ENCODE results near the gene AKAP9.

Gene AKAP9

GRCh38 chr7:91911121-91911520 is 29.5 kb upstream of the AKAP9 start:
- TF ChIP-seq CTCF (IDR thresholded peaks at IDR 0.05) = no peak

GRCh38 chr7:91912494-91912893 is 28.2 kb upstream of the AKAP9 start:
- no peak for TF ChIP-seq CTCF (IDR thresholded peaks at IDR 0.05)

GRCh38 chr7:91913612-91914011 is 27.1 kb upstream of the AKAP9 start:
- no peak for TF ChIP-seq CTCF (IDR thresholded peaks at IDR 0.05)

- TF ChIP-seq CTCF (IDR thresholded peaks at IDR 0.05) = no peak
Measured at GRCh38 chr7:91915401-91916050, 25.1 kb upstream of the AKAP9 start.

GRCh38 chr7:91916051-91916440 is 24.6 kb upstream of the AKAP9 start:
- no peak for TF ChIP-seq CTCF (IDR thresholded peaks at IDR 0.05)

- TF ChIP-seq CTCF (IDR thresholded peaks at IDR 0.05) = no peak
Measured at GRCh38 chr7:91918356-91918755, 22.3 kb upstream of the AKAP9 start.

GRCh38 chr7:91922857-91923256 is 17.8 kb upstream of the AKAP9 start:
- TF ChIP-seq CTCF (IDR thresholded peaks at IDR 0.05) = no peak

- TF ChIP-seq CTCF (IDR thresholded peaks at IDR 0.05) = no peak
Measured at GRCh38 chr7:91927912-91928311, 12.8 kb upstream of the AKAP9 start.

All from LNCAP (cell line).